Body of pancreas (tissue), 4 donors: ENCODE measurements around the gene SMIM27. TPM values are rescaled to one million over a fixed set of nuclear protein-coding genes. Genes with fewer than 3 reads are reported as not detected.
A peak's percentile ranks its signal among the peaks of the same experiment; 100 is the strongest.

ENCODE experiments used
- ATAC-seq: fragments of 150-250 bp; one replicate; pipeline ENCODE4 v1.9.1; 2016
- DNase-seq, 4 donors: peaks; one replicate each; pipeline ENCODE4 v3.0.0-alpha.2; 2019
- H3K27ac ChIP-seq, 4 donors: fragments of 200-600 bp; sonication (generic); 1 replicate in 3 of 4; 2 replicates in 1 of 4; pipeline versions ENCODE4 v1.5.1 to v1.6.1; 2016 to 2019; ENCODE audit warnings: mild to moderate bottlenecking in 1 of 4, mixed read lengths in 1 of 4, moderate library complexity in 1 of 4
- H3K27me3 ChIP-seq, 2 donors: fragments of 200-600 bp; sonication (generic); one replicate each; pipeline ENCODE4 v1.6.0; 2016; ENCODE audit warnings: mild to moderate bottlenecking in 1 of 2
- H3K36me3 ChIP-seq, 2 donors: fragments of 200-600 bp; sonication (generic); replicated peaks in 1 of 2; 2 replicates each; pipeline ENCODE4 v1.5.1; 2016; ENCODE audit warnings: low read depth in 2 of 2; ENCODE audit not compliant: insufficient read depth in 1 of 2
- H3K4me1 ChIP-seq: fragments of 200-600 bp; sonication (generic); one replicate; pipeline ENCODE4 v1.6.0; 2016
- H3K4me3 ChIP-seq, 2 donors: fragments of 200-600 bp; sonication (generic); 1 replicate in 1 of 2; 2 replicates in 1 of 2; pipeline ENCODE4 v1.5.1; 2016 to 2019
- H3K9me3 ChIP-seq, 3 donors: fragments of 200-600 bp; sonication (generic); 1 replicate in 2 of 3; 2 replicates in 1 of 3; pipeline ENCODE4 v1.5.1; 2016
- POLR2A ChIP-seq, 3 donors: fragments of 450-650 bp; IDR thresholded peaks; one replicate each; pipeline ENCODE4 v1.6.1; 2016; ENCODE audit warnings: antibody characterized with exemption in 3 of 3, mild to moderate bottlenecking in 2 of 3
- WGBS, 2 donors: methylation state at CpG; one replicate each; pipeline ENCODE4 v1.1.5; 2017; 5-methylcytosine and 5-hydroxymethylcytosine counted together
- intact Hi-C: fragments of 100-400 bp; cut with DNase I; formaldehyde crosslinking; loops from one replicate; pipeline ENCODE4 v1.15.1; 2023
- total RNA-seq, 2 donors: library from RNA; depleted of rRNA; stranded (reverse); fragments of >200 nt; gene quantifications; one replicate each; pipeline ENCODE4 v1.1.0, GENCODE V29; 2016
- TF ChIP-seq, protein P1 (sequence below), 7 experiments: fragments of 450-650 bp in 4 of 7; fragments of 200-600 bp in 3 of 7; sonication (generic) in 3 of 7; IDR thresholded peaks; one replicate each; pipeline ENCODE4 v1.5.1; 2016 to 2019; ENCODE audit warnings: antibody characterized with exemption in 7 of 7

SMIM27 gene
- total RNA-seq, 2 donors from 2014 or later, result 0.52 TPM; not detected in 1

DNA sequence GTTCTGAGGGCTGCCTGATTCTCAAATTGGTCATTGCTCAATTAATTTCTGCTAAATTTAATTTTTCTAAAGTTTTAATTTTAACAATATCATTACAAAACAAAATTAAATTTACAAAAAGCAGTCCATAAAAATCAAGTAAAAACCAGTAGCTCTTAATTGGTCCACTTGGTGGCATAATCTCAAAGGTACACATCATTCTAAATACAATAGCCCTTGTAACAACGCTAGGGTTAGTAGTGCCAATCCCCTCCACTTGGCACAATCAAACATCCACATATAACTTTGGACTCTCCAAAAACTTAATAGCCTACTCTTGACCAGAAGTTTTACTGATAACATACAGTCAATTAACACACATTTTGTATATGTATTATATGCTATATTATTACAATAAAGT lies 22.7 kb downstream of the SMIM27 start:
- H3K27me3 ChIP-seq, result no peaks in the 10 kb centered on the region
- WGBS, 2 donors, result 23 to 32% methylated on average over 1 of the region's 1 CpG
- TF ChIP-seq, protein P1, sequence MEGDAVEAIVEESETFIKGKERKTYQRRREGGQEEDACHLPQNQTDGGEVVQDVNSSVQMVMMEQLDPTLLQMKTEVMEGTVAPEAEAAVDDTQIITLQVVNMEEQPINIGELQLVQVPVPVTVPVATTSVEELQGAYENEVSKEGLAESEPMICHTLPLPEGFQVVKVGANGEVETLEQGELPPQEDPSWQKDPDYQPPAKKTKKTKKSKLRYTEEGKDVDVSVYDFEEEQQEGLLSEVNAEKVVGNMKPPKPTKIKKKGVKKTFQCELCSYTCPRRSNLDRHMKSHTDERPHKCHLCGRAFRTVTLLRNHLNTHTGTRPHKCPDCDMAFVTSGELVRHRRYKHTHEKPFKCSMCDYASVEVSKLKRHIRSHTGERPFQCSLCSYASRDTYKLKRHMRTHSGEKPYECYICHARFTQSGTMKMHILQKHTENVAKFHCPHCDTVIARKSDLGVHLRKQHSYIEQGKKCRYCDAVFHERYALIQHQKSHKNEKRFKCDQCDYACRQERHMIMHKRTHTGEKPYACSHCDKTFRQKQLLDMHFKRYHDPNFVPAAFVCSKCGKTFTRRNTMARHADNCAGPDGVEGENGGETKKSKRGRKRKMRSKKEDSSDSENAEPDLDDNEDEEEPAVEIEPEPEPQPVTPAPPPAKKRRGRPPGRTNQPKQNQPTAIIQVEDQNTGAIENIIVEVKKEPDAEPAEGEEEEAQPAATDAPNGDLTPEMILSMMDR (IDR thresholded peaks at IDR 0.05), result no peak
- no peak for TF ChIP-seq POLR2A (IDR thresholded peaks at IDR 0.05)
- no peaks in the 10 kb centered on the region for H3K9me3 ChIP-seq
- H3K4me3 ChIP-seq, result no peak overlapping the region
- peaks cover 14% of the 10 kb centered on the region for H3K4me1 ChIP-seq
- intact Hi-C loops, result no loop called here
- ATAC-seq (no peak), DNase-seq (no peak)
- no peak overlapping the region for H3K27ac ChIP-seq
- no peaks in the 10 kb centered on the region for H3K36me3 ChIP-seq

DNA sequence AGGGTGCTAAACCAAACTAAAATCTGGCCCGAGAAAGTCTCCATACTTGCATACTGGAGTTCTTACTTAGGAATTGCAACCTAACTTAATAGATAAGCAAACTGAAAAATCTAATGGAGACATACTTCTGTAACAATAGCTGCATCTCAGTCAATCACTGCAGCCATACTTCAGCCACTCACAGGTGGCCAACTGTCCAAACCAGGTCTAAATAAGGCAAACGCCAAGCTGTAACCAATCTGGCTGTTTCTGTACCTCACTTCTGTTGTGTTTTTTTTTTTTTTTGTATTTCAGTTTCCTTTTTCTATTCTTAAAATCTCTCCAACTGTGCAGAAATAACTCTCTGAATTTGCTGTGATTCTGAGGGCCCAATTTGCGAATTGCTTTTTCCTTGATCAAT lies 25.2 kb downstream of the SMIM27 start:
- no peak for DNase-seq
- intact Hi-C loops, result no loop called here
- H3K27me3 ChIP-seq, result no peaks in the 10 kb centered on the region
- no peak for ATAC-seq
- no peaks in the 10 kb centered on the region for H3K9me3 ChIP-seq
- no peaks in the 10 kb centered on the region for H3K36me3 ChIP-seq
- WGBS, 2 donors, result 54% methylated on average over 3 of the region's 3 CpGs
- H3K4me3 ChIP-seq, result no peak overlapping the region
- no peak overlapping the region for H3K27ac ChIP-seq
- H3K4me1 ChIP-seq, result peaks cover 3% of the 10 kb centered on the region
- TF ChIP-seq, protein P1 (IDR thresholded peaks at IDR 0.05), result no peak
- no peak for TF ChIP-seq POLR2A (IDR thresholded peaks at IDR 0.05)

DNA sequence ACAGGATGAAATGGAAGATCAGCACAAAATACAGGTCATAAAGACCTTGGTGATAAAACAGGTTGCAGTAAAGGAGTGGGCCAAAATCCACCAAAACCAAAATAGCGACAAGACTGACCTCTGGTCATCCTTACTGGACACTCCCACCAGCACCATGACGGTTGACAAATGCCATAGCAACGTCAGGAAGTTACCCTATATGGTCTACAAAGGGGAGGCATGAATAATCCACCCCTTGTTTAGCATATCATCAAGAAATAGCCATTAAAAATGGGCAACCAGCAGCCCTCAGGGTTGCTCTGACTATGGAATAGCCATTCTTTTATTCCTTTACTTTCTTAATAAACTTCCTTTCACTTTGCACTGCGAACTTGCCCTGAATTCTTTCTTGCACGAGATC lies 26.8 kb downstream of the SMIM27 start:
- 42% methylated on average over 5 of the region's 5 CpGs for WGBS, 2 donors
- no peak for DNase-seq
- Histone ChIP-seq H3K27ac (no peak overlapping the region), H3K9me3 (no peaks in the 10 kb centered on the region), H3K27me3 (no peaks in the 10 kb centered on the region), H3K4me3 (no peak overlapping the region), H3K4me1 (no peaks in the 10 kb centered on the region), H3K36me3 (no peaks in the 10 kb centered on the region)
- ATAC-seq, result no peak
- TF ChIP-seq, protein P1 (IDR thresholded peaks at IDR 0.05), result no peak
- no peak for TF ChIP-seq POLR2A (IDR thresholded peaks at IDR 0.05)
- intact Hi-C loops, result no loop called here

DNA sequence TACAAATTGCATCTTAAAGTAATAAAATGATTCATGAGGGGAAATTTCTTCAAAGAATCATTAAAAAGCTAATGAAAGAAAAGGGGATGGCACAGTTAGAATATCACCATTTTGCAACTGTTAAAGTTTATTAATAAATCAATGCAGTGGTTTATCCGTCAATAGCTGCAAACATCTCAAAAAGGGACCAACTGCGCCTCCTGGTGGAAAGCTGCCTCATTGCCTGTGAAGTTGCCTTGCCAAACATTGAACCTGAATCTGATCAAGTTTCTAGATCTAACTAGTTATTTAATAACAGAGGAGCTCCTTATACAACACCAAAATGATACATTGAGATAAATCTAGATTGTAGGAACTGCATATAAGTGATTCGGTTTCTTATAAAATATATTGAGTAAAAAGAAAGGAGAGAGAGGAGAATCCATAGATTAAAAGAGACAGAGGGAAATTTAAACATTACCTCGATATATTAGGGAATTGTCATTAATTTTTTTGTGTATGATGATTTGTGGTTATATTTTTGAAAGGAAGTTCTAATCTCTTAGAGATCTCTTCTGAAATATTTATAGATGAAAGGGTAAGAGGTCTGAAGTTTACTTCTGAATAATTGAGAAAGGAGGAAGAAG lies 27.7 kb downstream of the SMIM27 start:
- 10 to 14% methylated on average over 4 of the region's 4 CpGs for WGBS, 2 donors
- H3K27me3 ChIP-seq, result no peaks in the 10 kb centered on the region
- no peaks in the 10 kb centered on the region for H3K36me3 ChIP-seq
- ATAC-seq, result peak; percentile 58
- H3K27ac ChIP-seq, result no peak overlapping the region
- DNase-seq, result peak; percentile 67 to 82 (median 74)
- H3K9me3 ChIP-seq, result no peaks in the 10 kb centered on the region
- intact Hi-C loops, result loop anchor here (5.0 to 10.0 kb wide), 3 partner anchors 145 to 395 kb away; no protein-coding TSS in a partner anchor
- TF ChIP-seq, protein P1 (IDR thresholded peaks at IDR 0.05), result peak; percentile 73 to 92 (median 78)
- no peak for TF ChIP-seq POLR2A (IDR thresholded peaks at IDR 0.05)
- H3K4me3 ChIP-seq, result no peak overlapping the region
- H3K4me1 ChIP-seq, result no peaks in the 10 kb centered on the region
